Natural killer cell treated with Interleukin-12 subunit alpha and Interleukin-12 subunit beta and Interleukin-15 and Interleukin-18, amount 100 ng/mL, for 72 hours (primary cell): Measurements from ENCODE around the gene CHN2. TPM values are rescaled to one million over a fixed set of nuclear protein-coding genes. Genes with fewer than 3 reads are reported as not detected.

ENCODE experiments used
- ATAC-seq, 2 donors: fragments of 150-1000 bp; cut with Tn5 transposase in 1 of 2; sonication (Bioruptor Pico), chemical (Tn5 transposase) in 1 of 2; 2 replicates each; pipeline ENCODE4 v1.10.0; 2021
- DNase-seq: peaks from one replicate; pipeline ENCODE4 v3.0.0; 2022; ENCODE audit warnings: low spot score
- H3K27ac Mint-ChIP-seq, 2 donors: 1 replicate in 1 of 2; 2 replicates in 1 of 2; pipeline ENCODE4 v1.8.0; 2022; ENCODE audit warnings: mixed read lengths in 2 of 2, mild to moderate bottlenecking in 1 of 2, moderate library complexity in 1 of 2
- H3K27me3 Mint-ChIP-seq, 2 donors: 1 replicate in 1 of 2; 2 replicates in 1 of 2; pipeline ENCODE4 v1.8.0; 2022; ENCODE audit warnings: mixed read lengths in 2 of 2
- H3K36me3 Mint-ChIP-seq: one replicate; pipeline ENCODE4 v1.8.0; 2022; ENCODE audit warnings: mixed read lengths
- H3K4me1 Mint-ChIP-seq, 2 donors: 1 replicate in 1 of 2; 2 replicates in 1 of 2; pipeline ENCODE4 v1.8.0; 2022; ENCODE audit warnings: low read depth in 2 of 2, mixed read lengths in 2 of 2, mild to moderate bottlenecking in 1 of 2
- H3K4me3 Mint-ChIP-seq: one replicate; pipeline ENCODE4 v1.8.0; 2022; ENCODE audit warnings: mixed read lengths
- H3K9me3 Mint-ChIP-seq: 2 replicates; pipeline ENCODE4 v1.8.0; 2022; ENCODE audit warnings: mixed read lengths
- total RNA-seq, 2 donors: library from RNA; stranded (reverse); gene quantifications; one replicate each; pipeline ENCODE4 v1.2.3, GENCODE V29; 2022

CHN2 gene
- total RNA-seq, 2 donors from 2014 or later, result 0.70 to 2.1 TPM

GRCh38 chr7:29346231-29346978 lies 151.8 kb downstream of the CHN2 start:
- no peaks in the 10 kb centered on the region for H3K9me3 Mint-ChIP-seq
- DNase-seq (no peak), ATAC-seq (no peak)
- H3K4me1 Mint-ChIP-seq, result peaks cover 3 to 4% of the 10 kb centered on the region in 2 donors
- no peaks in the 10 kb centered on the region for H3K36me3 Mint-ChIP-seq
- H3K4me3 Mint-ChIP-seq, result no peak overlapping the region
- H3K27me3 Mint-ChIP-seq, result no peaks in the 10 kb centered on the region
- H3K27ac Mint-ChIP-seq, result no peak overlapping the region

- H3K27me3 Mint-ChIP-seq, result no peaks in the 10 kb centered on the region
- no peak overlapping the region for H3K27ac Mint-ChIP-seq
- DNase-seq, result no peak
- no peaks in the 10 kb centered on the region for H3K9me3 Mint-ChIP-seq
- peaks cover 3 to 6% of the 10 kb centered on the region in 2 donors for H3K4me1 Mint-ChIP-seq
- ATAC-seq, result peak in 1 of 2 donors; percentile 24
- no peaks in the 10 kb centered on the region for H3K36me3 Mint-ChIP-seq
- H3K4me3 Mint-ChIP-seq, result no peak overlapping the region
Measured at GRCh38 chr7:29349362-29349761, 154.8 kb downstream of the CHN2 start.

GRCh38 chr7:29350351-29350750 lies 155.8 kb downstream of the CHN2 start:
- no peak overlapping the region for H3K27ac Mint-ChIP-seq
- H3K4me3 Mint-ChIP-seq, result no peak overlapping the region
- H3K36me3 Mint-ChIP-seq, result no peaks in the 10 kb centered on the region
- H3K4me1 Mint-ChIP-seq, result peaks cover 3 to 6% of the 10 kb centered on the region in 2 donors
- H3K9me3 Mint-ChIP-seq, result no peaks in the 10 kb centered on the region
- no peak for DNase-seq
- ATAC-seq, result no peak
- H3K27me3 Mint-ChIP-seq, result no peaks in the 10 kb centered on the region

- Mint-ChIP-seq H3K27ac (no peak overlapping the region), H3K4me3 (no peak overlapping the region), H3K9me3 (no peaks in the 10 kb centered on the region), H3K36me3 (no peaks in the 10 kb centered on the region), H3K4me1 (peaks cover 3 to 6% of the 10 kb centered on the region in 2 donors), H3K27me3 (no peaks in the 10 kb centered on the region)
- no peak for DNase-seq
- ATAC-seq, result no peak
Measured at GRCh38 chr7:29352041-29352440, 157.5 kb downstream of the CHN2 start.

- DNase-seq, result no peak
- peaks cover 3 to 6% of the 10 kb centered on the region in 2 donors for H3K4me1 Mint-ChIP-seq
- no peak overlapping the region for H3K27ac Mint-ChIP-seq
- no peaks in the 10 kb centered on the region for H3K9me3 Mint-ChIP-seq
- H3K4me3 Mint-ChIP-seq, result no peak overlapping the region
- ATAC-seq, result no peak
- no peaks in the 10 kb centered on the region for H3K27me3 Mint-ChIP-seq
- no peaks in the 10 kb centered on the region for H3K36me3 Mint-ChIP-seq
Measured at GRCh38 chr7:29353810-29354209, 159.2 kb downstream of the CHN2 start.

- H3K4me1 Mint-ChIP-seq, result peaks cover 0 to 6% of the 10 kb centered on the region in 2 donors
- no peaks in the 10 kb centered on the region for H3K36me3 Mint-ChIP-seq
- ATAC-seq (no peak), DNase-seq (no peak)
- no peak overlapping the region for H3K4me3 Mint-ChIP-seq
- no peaks in the 10 kb centered on the region for H3K9me3 Mint-ChIP-seq
- no peak overlapping the region for H3K27ac Mint-ChIP-seq
- H3K27me3 Mint-ChIP-seq, result no peaks in the 10 kb centered on the region
Measured at GRCh38 chr7:29354340-29354739, 159.8 kb downstream of the CHN2 start.

- H3K4me1 Mint-ChIP-seq, result peaks cover 0 to 3% of the 10 kb centered on the region in 2 donors
- no peaks in the 10 kb centered on the region for H3K27me3 Mint-ChIP-seq
- no peaks in the 10 kb centered on the region for H3K36me3 Mint-ChIP-seq
- H3K4me3 Mint-ChIP-seq, result no peak overlapping the region
- no peaks in the 10 kb centered on the region for H3K9me3 Mint-ChIP-seq
- DNase-seq, result no peak
- H3K27ac Mint-ChIP-seq, result no peak overlapping the region
- ATAC-seq, result no peak
Measured at GRCh38 chr7:29355388-29355787, 160.8 kb downstream of the CHN2 start.

GRCh38 chr7:29356631-29357030 lies 162.1 kb downstream of the CHN2 start:
- no peaks in the 10 kb centered on the region for H3K36me3 Mint-ChIP-seq
- H3K27me3 Mint-ChIP-seq, result no peaks in the 10 kb centered on the region
- H3K9me3 Mint-ChIP-seq, result no peaks in the 10 kb centered on the region
- H3K4me1 Mint-ChIP-seq, result peaks cover 0 to 3% of the 10 kb centered on the region in 2 donors
- DNase-seq, result no peak
- no peak for ATAC-seq
- H3K4me3 Mint-ChIP-seq, result no peak overlapping the region
- no peak overlapping the region for H3K27ac Mint-ChIP-seq

GRCh38 chr7:29359482-29360093 lies 165.0 kb downstream of the CHN2 start:
- ATAC-seq, result no peak
- no peak overlapping the region for H3K27ac Mint-ChIP-seq
- H3K4me3 Mint-ChIP-seq, result no peak overlapping the region

GRCh38 chr7:29360633-29361625 lies 166.4 kb downstream of the CHN2 start:
- Mint-ChIP-seq H3K4me3 (no peak overlapping the region), H3K4me1 (peaks cover 3 to 4% of the 10 kb centered on the region in 2 donors), H3K27me3 (no peaks in the 10 kb centered on the region)

More at GRCh38 chr7:29359482-29360093, 165.0 kb downstream of the CHN2 start:
- peaks cover 3 to 4% of the 10 kb centered on the region in 2 donors for H3K4me1 Mint-ChIP-seq
- H3K27me3 Mint-ChIP-seq, result no peaks in the 10 kb centered on the region
- H3K36me3 Mint-ChIP-seq, result no peaks in the 10 kb centered on the region
- no peak for DNase-seq
- H3K9me3 Mint-ChIP-seq, result no peaks in the 10 kb centered on the region

GRCh38 chr7:29362380-29362779 lies 167.8 kb downstream of the CHN2 start:
- no peak overlapping the region for H3K27ac Mint-ChIP-seq
- no peaks in the 10 kb centered on the region for H3K36me3 Mint-ChIP-seq
- H3K4me1 Mint-ChIP-seq, result peaks cover 3 to 4% of the 10 kb centered on the region in 2 donors

More at GRCh38 chr7:29360633-29361625, 166.4 kb downstream of the CHN2 start:
- Mint-ChIP-seq H3K36me3 (no peaks in the 10 kb centered on the region), H3K27ac (no peak overlapping the region), H3K9me3 (no peaks in the 10 kb centered on the region)
- DNase-seq, result no peak
- ATAC-seq, result no peak

GRCh38 chr7:29363636-29364425 lies 169.3 kb downstream of the CHN2 start:
- DNase-seq (no peak), ATAC-seq (no peak)
- Mint-ChIP-seq H3K4me3 (no peak overlapping the region), H3K27me3 (no peaks in the 10 kb centered on the region), H3K9me3 (no peaks in the 10 kb centered on the region), H3K36me3 (no peaks in the 10 kb centered on the region), H3K27ac (no peak overlapping the region), H3K4me1 (peaks cover 3 to 4% of the 10 kb centered on the region in 2 donors)

More at GRCh38 chr7:29362380-29362779, 167.8 kb downstream of the CHN2 start:
- Mint-ChIP-seq H3K9me3 (no peaks in the 10 kb centered on the region), H3K27me3 (no peaks in the 10 kb centered on the region), H3K4me3 (no peak overlapping the region)
- DNase-seq (no peak), ATAC-seq (no peak)

- no peak overlapping the region for H3K4me3 Mint-ChIP-seq
- no peaks in the 10 kb centered on the region for H3K27me3 Mint-ChIP-seq
- no peaks in the 10 kb centered on the region for H3K9me3 Mint-ChIP-seq
- peaks cover 3 to 4% of the 10 kb centered on the region in 2 donors for H3K4me1 Mint-ChIP-seq
- H3K27ac Mint-ChIP-seq, result no peak overlapping the region
- no peaks in the 10 kb centered on the region for H3K36me3 Mint-ChIP-seq
- no peak for DNase-seq
- no peak for ATAC-seq
Measured at GRCh38 chr7:29364661-29365060, 170.1 kb downstream of the CHN2 start.
